ENCODE data around the gene RPS19. TPM values are rescaled to one million over a fixed set of nuclear protein-coding genes. Genes with fewer than 3 reads are reported as not detected.

Gene RPS19
- total RNA-seq, 2 donors from 2014 or later, result 454 to 832 TPM

GRCh38 chr19:41910240-41910991 lies 50.4 kb downstream of the RPS19 start:
- H3K9me3 ChIP-seq, result no peaks in the 10 kb centered on the region
- no peak for ATAC-seq
- H3K27ac ChIP-seq, result no peak overlapping the region
- DNase-seq, result no peak
- H3K36me3 ChIP-seq (replicated peaks in 1 of 2; ENCODE audit: insufficient read depth in 1 of 2, low read depth in 2 of 2), result peaks cover 0 to 8% of the 10 kb centered on the region in 2 donors
- TF ChIP-seq POLR2A (IDR thresholded peaks at IDR 0.05) (no peak), CTCF (IDR thresholded peaks at IDR 0.05) (no peak)
- no peak overlapping the region for H3K4me3 ChIP-seq
- 43 to 45% methylated on average over 7 to 12 of the region's 12 CpGs for WGBS, 2 donors
- peaks cover 0 to 9% of the 10 kb centered on the region in 2 donors for H3K27me3 ChIP-seq
- intact Hi-C loops (cut with DNase I), result no loop called here
- H3K4me1 ChIP-seq, result peaks cover 3% of the 10 kb centered on the region

- ATAC-seq, result no peak
These were observed 51.2 kb downstream of the RPS19 start for GRCh38 chr19:41910992-41911888.

GRCh38 chr19:41911889-41912731 lies 52.1 kb downstream of the RPS19 start:
- Histone ChIP-seq H3K27ac (no peak overlapping the region), H3K36me3 (replicated peaks in 1 of 2; ENCODE audit: insufficient read depth in 1 of 2, low read depth in 2 of 2) (no peaks in the 10 kb centered on the region), H3K9me3 (no peaks in the 10 kb centered on the region), H3K27me3 (peaks cover 0 to 12% of the 10 kb centered on the region in 2 donors), H3K4me3 (no peak overlapping the region), H3K4me1 (peaks cover 3% of the 10 kb centered on the region)
- intact Hi-C loops (cut with DNase I), result no loop called here
- TF ChIP-seq POLR2A (IDR thresholded peaks at IDR 0.05), result no peak
- TF ChIP-seq CTCF (IDR thresholded peaks at IDR 0.05), result no peak
- ATAC-seq (no peak), DNase-seq (no peak)
- 9 to 16% methylated on average over 24 to 29 of the region's 29 CpGs for WGBS, 2 donors

More at GRCh38 chr19:41910992-41911888, 51.2 kb downstream of the RPS19 start:
- 36 to 55% methylated on average over 9 to 13 of the region's 13 CpGs for WGBS, 2 donors
- no peak overlapping the region for H3K27ac ChIP-seq
- TF ChIP-seq CTCF (IDR thresholded peaks at IDR 0.05) (no peak), POLR2A (IDR thresholded peaks at IDR 0.05) (no peak)
- H3K4me3 ChIP-seq, result no peak overlapping the region
- H3K9me3 ChIP-seq, result no peaks in the 10 kb centered on the region
- intact Hi-C loops (cut with DNase I), result no loop called here
- peaks cover 0 to 12% of the 10 kb centered on the region in 2 donors for H3K27me3 ChIP-seq
- DNase-seq, result no peak
- peaks cover 0 to 2% of the 10 kb centered on the region in 2 donors for H3K36me3 ChIP-seq (replicated peaks in 1 of 2; ENCODE audit: insufficient read depth in 1 of 2, low read depth in 2 of 2)
- H3K4me1 ChIP-seq, result peaks cover 3% of the 10 kb centered on the region

GRCh38 chr19:41912899-41913537 lies 53.0 kb downstream of the RPS19 start:
- Histone ChIP-seq H3K9me3 (no peaks in the 10 kb centered on the region), H3K36me3 (replicated peaks in 1 of 2; ENCODE audit: insufficient read depth in 1 of 2, low read depth in 2 of 2) (no peaks in the 10 kb centered on the region), H3K4me3 (no peak overlapping the region), H3K4me1 (peaks cover 3% of the 10 kb centered on the region), H3K27me3 (peaks cover 0 to 12% of the 10 kb centered on the region in 2 donors), H3K27ac (no peak overlapping the region)
- no peak for DNase-seq
- intact Hi-C loops (cut with DNase I), result no loop called here
- 3 to 4% methylated on average over 34 to 49 of the region's 51 CpGs for WGBS, 2 donors
- ATAC-seq, result no peak
- TF ChIP-seq CTCF (IDR thresholded peaks at IDR 0.05) (no peak), POLR2A (IDR thresholded peaks at IDR 0.05) (no peak)
